KMS-11 (cell line): ENCODE measurements around the gene HMGB1.

Experiments
- H2AFZ ChIP-seq: fragments of 200-600 bp; sonication (generic); 2 replicates; pipeline ENCODE4 v1.6.1; 2016; ENCODE audit warnings: antibody characterized with exemption, mixed run types, low read depth
- H3K27ac ChIP-seq: fragments of 200-600 bp; sonication (generic); 2 replicates; pipeline ENCODE4 v1.6.1; 2016; ENCODE audit warnings: mild to moderate bottlenecking, mixed run types
- H3K27me3 ChIP-seq: fragments of 200-600 bp; sonication (generic); 2 replicates; pipeline ENCODE4 v1.6.1; 2017; ENCODE audit warnings: mild to moderate bottlenecking, low read depth, mixed run types, moderate library complexity; ENCODE audit not compliant: insufficient read depth
- H3K36me3 ChIP-seq: fragments of 200-600 bp; sonication (generic); 2 replicates; pipeline ENCODE4 v1.6.1; 2017; ENCODE audit warnings: mild to moderate bottlenecking, mixed run types; ENCODE audit not compliant: insufficient read depth
- H3K4me1 ChIP-seq: fragments of 200-600 bp; sonication (generic); 2 replicates; pipeline ENCODE4 v1.6.1; 2016; ENCODE audit warnings: mild to moderate bottlenecking, low read depth, mixed run types; ENCODE audit not compliant: poor library complexity, severe bottlenecking
- H3K4me2 ChIP-seq: fragments of 200-600 bp; sonication (generic); 2 replicates; pipeline ENCODE4 v1.7.0; 2016; ENCODE audit warnings: mild to moderate bottlenecking, mixed run types
- H3K4me3 ChIP-seq: fragments of 200-600 bp; sonication (generic); IDR thresholded peaks from 2 replicates; pipeline ENCODE4 v1.6.1; 2017; ENCODE audit warnings: low read depth, low read length, mixed read lengths; ENCODE audit not compliant: insufficient read depth
- H3K79me2 ChIP-seq: fragments of 200-600 bp; sonication (generic); 2 replicates; pipeline ENCODE4 v1.6.1; 2016; ENCODE audit warnings: low read depth, mixed run types; ENCODE audit not compliant: insufficient read depth
- H3K9ac ChIP-seq: fragments of 200-600 bp; sonication (generic); 2 replicates; pipeline ENCODE4 v1.6.1; 2016; ENCODE audit warnings: mild to moderate bottlenecking, mixed run types
- H4K20me1 ChIP-seq: fragments of 200-600 bp; sonication (generic); 2 replicates; pipeline ENCODE4 v1.6.1; 2016; ENCODE audit warnings: mild to moderate bottlenecking, mixed run types; ENCODE audit not compliant: insufficient read depth
- TF ChIP-seq, protein P1 (sequence below): fragments of 200-600 bp; sonication (generic); conservative IDR thresholded peaks from 2 replicates; pipeline ENCODE4 v1.6.1; 2017; ENCODE audit warnings: low read depth, mild to moderate bottlenecking, antibody characterized with exemption, low read length, moderate library complexity, mixed read lengths

Gene HMGB1

DNA sequence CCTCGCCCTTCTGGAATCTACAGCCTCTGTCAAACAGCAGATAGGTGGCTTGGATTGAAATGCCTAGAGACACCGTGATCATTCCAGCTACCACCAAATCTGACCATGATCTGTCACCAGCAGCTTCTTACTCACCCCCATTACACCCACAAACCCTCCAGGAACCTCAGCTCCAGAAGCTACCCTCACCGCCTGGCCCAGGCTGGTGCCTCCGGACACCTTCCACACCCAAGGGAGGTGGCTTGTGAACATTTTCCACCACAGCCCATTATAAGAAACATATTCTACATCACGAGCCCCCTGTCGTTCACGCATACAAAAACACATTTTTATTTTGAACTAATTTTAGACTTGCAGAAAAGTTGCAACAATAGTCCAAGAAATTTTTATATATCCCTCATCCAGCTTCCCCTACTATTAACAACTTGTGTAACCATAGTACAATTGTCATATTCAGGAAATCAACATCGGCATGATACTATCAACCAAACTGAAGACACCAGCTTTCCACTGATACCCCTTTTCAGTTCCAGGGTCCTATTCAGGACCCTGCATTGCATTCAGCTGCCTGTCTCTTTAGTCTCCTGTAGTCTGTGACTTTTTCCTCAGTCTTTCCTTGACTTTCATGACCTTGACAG is 58.8 kb downstream of the HMGB1 start:
- Histone ChIP-seq H3K4me3 (no peak overlapping the region), H3K9ac (no peak overlapping the region), H3K79me2 (no peaks in the 10 kb centered on the region), H3K4me2 (no peak overlapping the region), H2AFZ (no peak overlapping the region), H3K36me3 (no peaks in the 10 kb centered on the region), H3K27ac (no peak overlapping the region), H3K27me3 (no peaks in the 10 kb centered on the region), H3K4me1 (peaks cover 5% of the 10 kb centered on the region), H4K20me1 (no peaks in the 10 kb centered on the region)
- TF ChIP-seq, protein P1, sequence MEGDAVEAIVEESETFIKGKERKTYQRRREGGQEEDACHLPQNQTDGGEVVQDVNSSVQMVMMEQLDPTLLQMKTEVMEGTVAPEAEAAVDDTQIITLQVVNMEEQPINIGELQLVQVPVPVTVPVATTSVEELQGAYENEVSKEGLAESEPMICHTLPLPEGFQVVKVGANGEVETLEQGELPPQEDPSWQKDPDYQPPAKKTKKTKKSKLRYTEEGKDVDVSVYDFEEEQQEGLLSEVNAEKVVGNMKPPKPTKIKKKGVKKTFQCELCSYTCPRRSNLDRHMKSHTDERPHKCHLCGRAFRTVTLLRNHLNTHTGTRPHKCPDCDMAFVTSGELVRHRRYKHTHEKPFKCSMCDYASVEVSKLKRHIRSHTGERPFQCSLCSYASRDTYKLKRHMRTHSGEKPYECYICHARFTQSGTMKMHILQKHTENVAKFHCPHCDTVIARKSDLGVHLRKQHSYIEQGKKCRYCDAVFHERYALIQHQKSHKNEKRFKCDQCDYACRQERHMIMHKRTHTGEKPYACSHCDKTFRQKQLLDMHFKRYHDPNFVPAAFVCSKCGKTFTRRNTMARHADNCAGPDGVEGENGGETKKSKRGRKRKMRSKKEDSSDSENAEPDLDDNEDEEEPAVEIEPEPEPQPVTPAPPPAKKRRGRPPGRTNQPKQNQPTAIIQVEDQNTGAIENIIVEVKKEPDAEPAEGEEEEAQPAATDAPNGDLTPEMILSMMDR: no peak
